ENCODE measurements around the gene OR51B6.
"Not testable (repeated sequence)": the region's sequence is repeated elsewhere in the genome, so short reads cannot be mapped to it uniquely, and the experiment has no call there.

Gene OR51B6, protein sequence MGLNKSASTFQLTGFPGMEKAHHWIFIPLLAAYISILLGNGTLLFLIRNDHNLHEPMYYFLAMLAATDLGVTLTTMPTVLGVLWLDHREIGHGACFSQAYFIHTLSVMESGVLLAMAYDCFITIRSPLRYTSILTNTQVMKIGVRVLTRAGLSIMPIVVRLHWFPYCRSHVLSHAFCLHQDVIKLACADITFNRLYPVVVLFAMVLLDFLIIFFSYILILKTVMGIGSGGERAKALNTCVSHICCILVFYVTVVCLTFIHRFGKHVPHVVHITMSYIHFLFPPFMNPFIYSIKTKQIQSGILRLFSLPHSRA

DNA sequence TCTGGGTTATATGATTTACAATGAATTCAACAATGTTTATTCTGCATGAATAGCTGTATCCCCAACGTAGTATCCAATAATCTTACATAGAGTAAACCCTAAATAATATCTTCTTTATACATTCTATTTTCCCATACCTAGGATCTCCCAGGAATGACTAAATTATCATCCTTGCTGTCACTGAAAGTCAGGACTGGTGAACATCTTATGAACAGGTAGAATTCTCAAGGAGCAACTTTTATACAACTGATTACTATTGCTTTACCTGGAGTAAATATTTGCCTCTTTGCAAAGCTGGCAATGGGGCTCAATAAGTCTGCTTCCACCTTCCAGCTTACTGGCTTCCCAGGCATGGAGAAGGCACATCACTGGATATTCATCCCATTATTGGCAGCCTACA, at the start of gene OR51B6:
Gene OR51B6, plus strand, starts transcription at position 301 of the 400 bp plus-strand sequence. Its CDS starts 0 bp downstream, at position 301.
- DNase-seq (ENCODE audit: low spot score) = no peak

DNA sequence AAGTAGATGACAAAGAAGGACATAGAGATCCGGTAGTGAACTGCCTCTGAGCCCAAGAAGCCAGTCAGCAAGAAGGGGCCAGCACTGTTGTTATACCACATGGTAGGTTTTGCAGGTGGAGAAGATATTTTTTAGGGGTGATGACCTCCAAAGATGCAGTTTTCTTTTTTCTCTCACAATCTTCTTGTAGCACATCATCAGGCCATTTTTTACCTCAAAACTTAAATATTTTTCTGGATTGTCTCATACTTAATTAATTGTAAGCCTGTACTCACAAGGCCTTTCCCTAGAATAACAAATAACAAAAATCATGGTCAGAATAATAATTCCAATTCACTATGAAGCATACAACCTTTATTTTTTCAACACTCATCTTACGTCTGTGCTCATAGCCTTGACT, 49.5 kb upstream of the OR51B6 start, which contains the start of gene OR51B4:
Gene OR51B4, minus strand, starts transcription at position 101 of the 400 bp plus-strand sequence. Its CDS starts 0 bp downstream, at position 101.
- no peak for DNase-seq (ENCODE audit: low spot score)

DNA sequence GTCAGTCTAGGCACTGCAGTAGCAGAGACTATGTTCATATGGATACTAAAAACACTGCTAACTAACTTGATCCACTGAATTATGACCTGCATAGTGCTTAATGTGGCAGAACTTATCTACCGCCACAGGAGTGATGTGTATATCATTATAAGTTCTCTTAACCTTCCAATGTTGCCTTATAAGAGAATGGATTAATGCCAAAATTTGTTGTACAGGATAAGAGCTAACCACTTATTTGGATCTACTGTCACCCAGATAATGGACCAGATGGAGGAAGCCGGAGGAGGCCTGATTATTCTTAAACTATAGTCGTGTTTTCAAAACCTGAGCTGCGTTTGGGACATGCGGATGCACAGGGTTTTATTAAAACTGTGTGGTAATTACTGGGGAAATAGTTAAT, 47.7 kb upstream of the OR51B6 start:
- DNase-seq (ENCODE audit: low spot score) = no peak

DNA sequence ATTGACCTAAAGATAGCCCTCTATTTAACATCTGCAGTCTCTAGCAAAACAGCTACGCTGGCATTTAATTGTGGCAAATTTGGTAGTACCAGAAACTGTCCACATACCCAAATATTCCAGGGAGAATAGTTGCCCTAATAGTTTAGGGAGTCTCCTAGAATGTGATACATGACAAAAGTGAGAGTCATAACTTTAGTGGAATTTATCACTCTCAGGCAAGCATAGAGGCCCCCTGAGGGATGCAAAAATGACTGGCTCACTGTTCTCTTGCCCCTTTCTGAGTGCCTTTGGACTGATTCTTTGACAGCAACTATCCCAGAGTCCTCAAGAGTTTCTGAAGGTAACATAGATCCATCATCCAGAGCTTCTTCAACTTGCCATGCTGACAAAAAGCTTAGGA, 47.3 kb upstream of the OR51B6 start:
- DNase-seq (ENCODE audit: low spot score) = no peak

DNA sequence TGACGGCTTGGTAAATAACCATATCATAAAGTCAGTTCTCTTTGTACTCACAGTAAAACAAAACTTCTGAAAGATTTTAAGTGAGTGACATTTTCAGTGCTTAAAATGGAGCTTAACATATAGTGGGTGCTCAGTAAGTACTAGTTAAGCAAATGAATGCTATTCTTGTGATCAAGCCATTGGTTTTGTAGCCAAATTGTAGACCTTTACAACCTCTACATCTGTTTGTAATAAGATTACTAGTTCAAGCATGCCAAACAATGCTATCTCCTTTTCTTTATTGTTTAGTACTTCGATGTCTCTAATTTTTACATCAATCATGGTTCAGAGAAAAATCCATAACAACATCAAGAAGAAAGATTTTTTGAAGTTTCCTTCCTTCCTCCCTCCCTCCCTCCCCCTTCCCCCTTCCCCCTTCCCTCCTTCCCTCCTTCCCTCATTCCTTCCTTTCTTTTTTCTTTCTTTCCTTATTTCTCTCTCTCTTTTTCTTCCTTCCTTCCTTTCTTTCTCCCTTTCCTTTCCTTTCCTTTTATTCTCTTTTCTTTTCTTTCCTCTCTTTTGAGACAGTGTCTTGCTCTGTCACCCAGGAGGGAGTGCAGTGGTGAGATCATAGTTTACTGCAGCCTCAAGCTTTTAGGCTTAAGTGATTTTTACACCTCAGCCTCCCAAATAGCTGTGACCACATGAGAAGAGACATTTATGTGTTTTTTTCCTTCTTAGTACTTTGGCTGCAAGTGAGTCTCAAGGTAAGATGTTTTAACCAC, 43.9 kb upstream of the OR51B6 start:
- no peak for DNase-seq (ENCODE audit: low spot score)

DNA sequence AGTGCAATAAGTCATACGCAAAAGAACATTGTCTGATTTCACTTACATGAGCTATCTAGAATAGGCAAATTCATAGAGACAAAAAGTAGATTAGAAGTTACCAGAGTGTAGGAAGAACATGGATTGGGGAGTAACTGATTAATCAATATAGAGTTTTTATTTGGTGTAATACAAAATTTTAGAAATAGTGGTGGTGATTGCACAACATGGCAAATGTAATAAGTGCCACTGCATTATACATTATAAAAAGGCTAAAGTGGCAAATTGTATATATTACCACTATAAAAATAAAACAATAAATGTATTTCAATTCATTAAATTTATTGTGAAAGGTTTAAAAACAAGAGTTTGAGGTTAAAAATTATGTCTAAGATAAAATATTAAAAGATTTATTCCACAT, 40.9 kb upstream of the OR51B6 start:
- DNase-seq (ENCODE audit: low spot score) = no peak

DNA sequence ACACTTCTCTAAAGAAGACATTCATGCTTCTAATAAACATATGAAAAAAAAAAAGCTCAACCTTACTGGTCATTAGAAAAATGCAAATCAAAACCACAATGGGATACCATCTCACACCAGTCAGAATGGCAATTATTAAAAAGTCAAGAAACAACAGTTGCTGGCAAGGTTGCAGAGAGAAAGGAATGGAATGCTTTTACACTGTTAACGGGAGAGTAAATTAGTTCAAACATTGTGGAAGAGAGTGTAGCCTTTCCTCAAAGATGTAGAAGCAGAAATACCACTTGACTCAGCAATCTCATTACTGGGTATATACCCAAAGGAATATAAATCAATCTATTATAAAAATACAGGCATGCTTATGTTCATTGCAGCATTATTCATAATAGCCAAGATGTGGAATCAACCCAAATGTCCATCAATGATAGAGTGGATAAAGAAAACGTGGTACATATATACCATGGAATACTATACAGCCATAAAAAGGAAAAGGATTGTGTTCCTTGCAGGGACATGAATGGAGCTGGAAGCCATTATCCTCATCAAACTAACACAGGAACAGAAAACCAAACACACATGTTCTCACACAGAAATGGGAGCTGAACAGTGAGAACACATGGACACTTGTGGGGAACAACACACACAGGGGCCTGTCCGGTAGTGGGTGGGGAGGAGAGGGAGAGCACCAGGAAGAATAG, 37.8 kb upstream of the OR51B6 start:
- DNase-seq (ENCODE audit: low spot score) = not testable (repeated sequence)

DNA sequence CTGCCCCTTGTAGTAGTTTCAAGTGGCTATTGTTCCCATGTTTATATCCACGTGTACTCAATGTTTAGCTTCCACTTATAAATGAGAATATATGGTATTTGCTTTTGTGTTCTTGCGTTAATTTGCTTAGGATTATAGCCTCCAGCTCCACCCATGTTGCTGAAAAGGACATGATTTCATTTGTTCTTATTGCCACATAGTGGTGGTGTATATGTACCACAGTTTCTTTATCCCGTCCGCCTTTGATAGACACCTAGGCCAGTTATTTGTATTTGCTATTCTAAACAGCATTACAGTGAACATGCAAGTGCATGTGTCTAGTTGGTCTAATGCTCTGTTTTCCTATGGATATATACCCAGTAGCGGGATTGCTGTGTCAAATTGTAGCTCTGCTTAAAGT, 34.0 kb upstream of the OR51B6 start:
- peak; percentile 14 for DNase-seq (ENCODE audit: low spot score)

DNA sequence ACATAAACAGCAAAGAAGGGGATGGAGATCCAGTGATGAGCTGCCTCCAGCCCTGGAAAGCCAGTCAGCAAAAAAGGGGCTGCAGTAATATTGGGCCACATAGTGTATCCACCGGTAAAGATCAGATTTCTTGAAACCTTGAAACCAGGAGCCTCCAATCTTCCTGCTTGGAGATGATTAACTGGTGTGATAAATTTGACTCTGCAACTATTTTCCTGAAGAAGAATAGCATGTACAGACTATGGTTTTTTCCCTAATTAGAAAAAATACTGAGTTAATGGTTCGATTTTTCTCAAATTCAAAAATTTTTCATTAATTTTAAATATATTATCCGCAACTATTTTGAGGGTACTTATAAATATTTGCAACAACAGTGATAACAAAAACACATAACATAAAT, 27.1 kb upstream of the OR51B6 start, which contains the start of gene OR51B2:
Gene OR51B2, minus strand, starts transcription at position 101 of the 400 bp plus-strand sequence. Its CDS starts 0 bp downstream, at position 101.
- no peak for DNase-seq (ENCODE audit: low spot score)

DNA sequence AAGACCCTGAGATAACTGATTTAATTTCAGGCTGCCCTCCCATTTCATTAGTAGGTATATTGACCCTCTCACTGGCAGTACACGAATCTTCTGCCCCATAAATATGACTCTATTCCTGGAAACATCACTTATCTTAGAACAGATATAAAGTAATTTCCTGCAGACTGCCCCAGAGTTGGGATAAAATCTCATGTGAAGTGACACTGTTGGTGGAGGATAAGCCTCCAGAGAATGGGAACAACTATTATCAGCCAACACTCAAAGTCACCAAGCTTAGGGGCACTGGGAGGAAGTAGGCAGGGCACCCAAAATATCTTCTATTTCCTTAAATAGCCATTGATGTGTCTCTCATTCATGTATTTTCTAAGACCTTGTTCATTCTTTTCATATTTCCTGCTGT, 16.1 kb upstream of the OR51B6 start:
- no peak for DNase-seq (ENCODE audit: low spot score)

DNA sequence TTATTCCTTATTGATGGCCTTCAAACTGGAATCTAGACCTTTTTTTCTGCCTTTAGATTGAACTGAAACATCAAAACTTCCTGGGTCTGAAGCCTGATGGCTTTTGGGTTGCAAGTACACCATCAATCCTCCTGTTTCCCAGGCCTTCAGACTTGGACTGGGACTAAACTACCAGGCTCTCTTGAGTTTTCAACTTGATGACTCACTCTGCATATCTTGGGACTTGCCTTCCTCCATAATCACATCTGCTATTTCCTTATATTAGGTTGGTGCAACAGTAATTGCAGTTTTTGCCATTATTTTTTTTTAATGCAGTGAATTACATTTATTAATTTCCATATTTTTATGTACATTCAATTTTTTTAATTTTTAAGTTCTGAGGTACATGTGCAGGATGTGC, 15.0 kb upstream of the OR51B6 start:
- no peak for DNase-seq (ENCODE audit: low spot score)

DNA sequence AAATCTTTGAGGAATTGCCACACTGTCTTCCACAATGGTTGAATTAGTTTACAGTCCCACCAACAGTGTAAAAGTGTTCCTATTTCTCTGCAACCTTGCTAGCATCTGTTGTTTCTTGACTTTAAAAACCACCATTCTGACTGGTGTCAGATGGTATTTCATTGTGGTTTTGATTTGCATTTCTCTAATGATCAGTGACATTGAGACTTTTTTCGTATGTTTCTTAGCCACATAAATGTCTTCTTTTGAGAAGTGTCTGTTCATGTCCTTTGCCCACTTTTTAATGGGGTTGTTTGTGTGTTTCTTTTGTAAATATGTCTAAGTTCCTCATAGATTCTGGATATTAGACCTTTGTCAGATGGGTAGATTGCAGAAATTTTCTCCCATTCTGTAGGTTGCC, 14.1 kb upstream of the OR51B6 start:
- not testable (repeated sequence) for DNase-seq (ENCODE audit: low spot score)

DNA sequence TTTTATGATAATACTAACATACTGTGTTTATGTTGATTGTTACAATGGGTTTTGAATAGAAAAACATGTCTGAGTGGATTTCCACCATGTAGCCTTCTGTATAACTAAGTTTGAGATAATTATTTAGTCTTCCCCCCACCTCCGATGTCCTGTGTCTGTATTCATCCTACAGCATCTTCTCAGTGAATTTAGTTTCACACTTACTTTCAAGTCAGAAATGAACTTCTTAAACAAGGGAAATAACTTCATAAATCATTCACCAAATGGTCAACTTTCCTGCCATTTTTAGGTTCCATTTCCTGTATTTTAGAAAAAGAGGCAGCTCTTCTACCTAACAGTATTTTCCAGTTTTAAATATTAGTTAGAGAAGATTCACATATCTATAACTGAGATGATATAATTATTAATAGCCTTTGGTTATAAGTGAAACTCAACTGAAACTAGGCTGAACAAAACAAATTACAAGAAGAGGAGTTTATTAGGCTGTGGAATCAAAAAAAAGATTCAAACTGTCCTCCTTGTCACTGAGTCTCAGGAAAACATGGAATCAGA, 11.5 kb upstream of the OR51B6 start:
- no peak for DNase-seq (ENCODE audit: low spot score)

DNA sequence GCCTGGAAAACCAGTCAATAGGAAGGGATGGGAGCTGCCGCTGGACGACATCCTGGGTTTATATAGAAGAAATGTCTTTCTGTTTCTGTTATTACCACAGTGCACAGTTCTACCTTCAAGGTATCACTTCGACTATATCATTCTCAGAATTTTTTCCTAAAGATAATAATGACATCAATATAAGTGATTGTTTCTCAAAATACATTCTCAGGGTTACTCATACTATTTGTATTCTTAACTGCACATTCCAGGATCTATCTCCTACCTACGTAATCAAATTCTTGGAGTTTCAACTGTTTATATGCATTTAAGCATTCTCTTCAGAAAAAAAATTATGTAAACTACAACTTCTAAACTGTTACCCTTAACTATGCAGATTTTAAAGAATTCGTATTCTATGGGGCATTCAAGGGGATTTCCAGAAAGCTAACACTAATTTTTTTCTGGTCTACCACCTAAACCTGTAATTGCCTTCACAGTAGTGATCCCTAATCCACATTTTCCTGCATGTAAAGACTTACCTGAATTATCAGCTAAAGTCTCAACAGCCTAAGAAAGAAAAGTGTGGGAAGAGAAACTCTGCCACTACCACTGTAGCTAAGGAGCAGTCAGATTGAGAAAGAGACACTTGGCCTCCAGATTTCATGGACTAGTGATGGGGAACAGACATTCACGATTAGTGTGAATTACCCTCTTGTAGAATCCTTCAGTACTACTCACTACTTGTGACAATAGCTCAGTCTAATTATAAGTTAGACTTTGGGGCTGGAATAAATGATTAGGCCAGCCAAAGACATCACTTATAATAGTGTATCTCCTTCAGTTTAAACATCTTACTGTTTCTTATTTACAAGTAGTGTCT, 7.6 kb upstream of the OR51B6 start, which contains the start of gene OR51B5:
Gene OR51B5, minus strand, starts transcription at position 51 of the 862 bp plus-strand sequence. Its CDS starts 0 bp downstream, at position 51.
- DNase-seq (ENCODE audit: low spot score) = no peak

DNA sequence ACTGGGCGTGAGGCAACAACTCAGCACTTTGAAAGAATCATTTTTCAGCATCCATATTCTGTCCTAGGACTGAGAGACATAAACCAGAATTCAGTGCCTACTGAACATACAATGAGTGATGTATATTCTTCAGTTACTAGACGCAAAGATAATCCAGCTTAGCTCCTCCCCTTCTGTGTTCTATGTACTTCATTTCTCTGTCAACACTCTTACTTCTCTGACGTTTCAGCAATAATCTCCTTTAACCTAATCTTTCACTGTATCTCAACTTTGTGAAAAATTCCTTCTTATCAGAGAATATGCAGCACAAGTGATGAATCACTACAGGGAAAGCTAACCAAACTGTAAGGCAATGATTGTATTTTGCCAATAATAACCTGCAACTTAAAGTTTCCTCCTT, 5.5 kb upstream of the OR51B6 start:
- DNase-seq (ENCODE audit: low spot score) = no peak

DNA sequence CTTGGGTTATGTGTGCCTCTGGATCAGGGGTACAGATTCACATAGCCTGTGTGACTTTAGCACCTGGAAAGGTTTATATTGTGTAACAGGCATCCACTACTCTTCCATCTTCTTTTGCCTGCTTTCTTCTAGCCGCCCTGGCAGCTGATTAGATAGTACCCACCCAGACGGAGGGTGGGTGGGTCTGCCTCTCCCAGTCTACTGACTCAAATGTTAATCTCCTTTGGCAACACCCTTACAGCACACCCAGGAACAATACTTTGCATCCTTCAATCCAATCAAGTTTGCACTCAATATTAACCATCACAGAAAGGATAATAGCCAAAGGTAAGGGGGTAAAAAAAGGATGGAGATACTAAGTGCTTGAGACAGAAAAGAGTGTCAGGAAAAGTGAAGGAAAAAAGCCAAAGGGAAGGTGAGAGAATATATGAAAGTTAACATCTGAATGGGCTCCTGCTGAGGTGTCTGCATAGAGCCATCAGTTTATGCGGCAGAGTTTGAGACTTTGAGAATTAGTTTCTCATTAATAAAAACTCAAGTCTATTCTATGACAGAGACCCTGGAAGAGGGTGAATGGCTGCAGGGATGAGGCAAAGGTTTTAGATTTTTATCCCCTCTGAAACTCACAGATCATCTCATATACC, 2.6 kb upstream of the OR51B6 start:
- no peak for DNase-seq (ENCODE audit: low spot score)

DNA sequence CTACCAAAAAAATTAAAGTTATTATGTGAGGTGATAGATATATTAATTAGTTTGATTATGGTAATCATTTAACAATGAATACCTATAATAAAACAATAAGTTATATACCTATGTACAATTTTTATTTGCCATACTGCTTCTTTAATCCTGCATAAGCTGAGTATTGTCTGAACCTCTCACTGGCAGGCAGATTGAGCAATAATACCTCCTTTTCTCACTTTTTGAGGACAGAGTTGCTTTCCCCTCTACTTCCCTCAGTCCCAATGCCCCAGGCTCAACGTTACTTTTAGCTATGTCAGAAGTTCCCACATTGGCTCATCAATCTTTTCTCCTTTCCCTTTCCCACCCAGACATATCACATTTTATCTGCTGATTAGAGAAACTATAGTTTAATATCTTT, 1.8 kb upstream of the OR51B6 start:
- no peak for DNase-seq (ENCODE audit: low spot score)

DNA sequence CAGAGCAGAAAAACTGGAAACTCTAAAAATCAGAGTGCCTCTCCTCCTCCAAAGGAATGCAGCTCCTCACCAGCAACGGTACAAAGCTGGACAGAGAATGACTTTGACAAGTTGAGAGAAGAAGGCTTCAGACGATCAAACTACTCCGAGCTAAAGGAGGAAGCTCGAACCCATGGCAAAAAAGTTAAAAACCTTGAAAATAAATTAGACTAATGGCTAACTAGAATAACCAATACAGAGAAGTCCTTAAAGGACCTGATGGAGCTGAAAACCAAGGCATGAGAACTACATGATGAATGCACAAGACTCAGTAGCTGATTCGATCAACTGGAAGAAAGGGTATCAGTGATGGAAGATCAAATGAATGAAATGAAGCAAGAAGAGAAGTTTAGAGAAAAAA, 4.7 kb downstream of the OR51B6 start:
- DNase-seq (ENCODE audit: low spot score) = not testable (repeated sequence)

DNA sequence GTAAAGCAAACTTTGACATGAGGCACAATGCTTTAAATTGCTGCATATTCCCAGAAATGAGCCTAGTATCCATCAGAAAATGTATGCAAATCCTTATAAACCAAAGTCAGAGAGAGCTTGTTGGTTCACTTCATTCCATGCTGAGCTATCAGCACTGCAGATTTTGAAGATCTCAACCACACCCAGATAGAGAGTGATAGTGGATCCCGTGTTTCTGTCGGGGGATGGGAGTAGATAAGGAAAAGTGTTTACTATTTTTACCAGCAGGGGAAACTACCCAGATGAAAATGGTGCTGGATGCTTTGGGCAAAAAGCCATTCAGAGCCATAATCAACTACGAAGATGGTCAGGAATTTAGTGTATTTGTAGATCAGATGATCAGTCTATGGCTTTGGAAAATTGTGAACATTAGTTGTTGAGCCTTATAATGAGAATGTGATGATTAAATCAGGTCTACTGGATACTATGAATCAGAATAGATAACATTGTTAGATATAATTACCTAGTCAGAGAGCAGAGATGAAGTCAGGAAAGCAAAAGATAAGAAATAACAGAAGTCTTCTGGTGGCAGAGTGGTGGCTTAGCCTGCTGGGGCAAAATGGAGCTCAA, 10.8 kb downstream of the OR51B6 start:
- DNase-seq (ENCODE audit: low spot score) = no peak

DNA sequence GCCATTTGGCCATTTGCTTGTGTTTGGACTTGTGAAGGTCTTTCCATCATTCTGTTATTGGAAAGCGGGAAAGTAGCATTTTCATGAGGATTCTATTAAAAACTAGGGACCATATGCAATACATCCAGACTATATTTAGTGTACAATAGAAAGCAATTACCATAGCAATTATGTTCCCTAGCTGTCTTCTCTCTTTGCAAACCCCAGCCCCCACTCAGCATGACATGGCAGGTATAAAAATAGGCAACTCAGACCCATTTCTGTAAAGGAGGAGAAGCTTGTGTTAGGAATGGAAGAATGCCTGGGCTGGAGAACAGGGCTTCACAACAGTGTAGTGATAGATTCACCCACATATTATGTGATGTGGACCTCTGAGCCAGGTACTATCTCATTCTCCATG, 12.4 kb downstream of the OR51B6 start:
- no peak for DNase-seq (ENCODE audit: low spot score)

Data from SW480 (cell line).